ENCODE data around the gene VSNL1. TPM values are rescaled to one million over a fixed set of nuclear protein-coding genes. Genes with fewer than 3 reads are reported as not detected.
A peak's percentile ranks its signal among the peaks of the same experiment; 100 is the strongest.
"Not testable (repeated sequence)": the region's sequence is repeated elsewhere in the genome, so short reads cannot be mapped to it uniquely, and the experiment has no call there.

The VSNL1 gene
- total RNA-seq, 1 experiment from 2014 or later, result not detected

GRCh38 chr2:17555150-17555549 lies 14.7 kb downstream of the VSNL1 start:
- Histone ChIP-seq H3K36me3 (no peaks in the 10 kb centered on the region), H3K4me3 (no peak overlapping the region), H3K9me3 (replicated peaks) (no peaks in the 10 kb centered on the region), H3K27ac (no peak overlapping the region), H3K4me1 (no peaks in the 10 kb centered on the region), H3K27me3 (no peaks in the 10 kb centered on the region)
- no peak for DNase-seq

DNA sequence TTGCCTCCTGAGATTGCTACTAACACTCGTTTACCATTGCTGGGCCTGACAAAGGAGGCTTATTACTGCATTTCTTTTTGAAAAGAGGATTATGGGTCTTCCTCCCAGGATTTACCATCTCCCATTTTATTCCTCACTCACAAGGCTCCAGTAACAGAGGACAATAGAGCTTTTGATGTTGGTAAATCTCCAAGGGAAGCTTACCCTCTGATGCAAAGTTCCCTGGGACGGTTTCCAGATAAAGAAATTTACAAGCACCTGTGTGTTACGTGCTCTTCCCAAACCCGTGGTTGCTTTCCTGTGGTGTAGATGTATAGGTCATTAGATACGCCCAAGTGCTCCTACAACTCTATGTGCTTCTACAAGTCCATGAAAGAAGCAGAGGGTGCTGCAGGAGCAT lies 17.1 kb downstream of the VSNL1 start:
- H3K27me3 ChIP-seq, result no peaks in the 10 kb centered on the region
- DNase-seq, result peak in 1 of 2 experiments; percentile 22
- no peaks in the 10 kb centered on the region for H3K9me3 ChIP-seq (replicated peaks)
- H3K4me1 ChIP-seq, result no peaks in the 10 kb centered on the region
- H3K36me3 ChIP-seq, result no peaks in the 10 kb centered on the region
- no peak overlapping the region for H3K27ac ChIP-seq
- no peak overlapping the region for H3K4me3 ChIP-seq

GRCh38 chr2:17558053-17558452 lies 17.6 kb downstream of the VSNL1 start:
- Histone ChIP-seq H3K4me1 (no peaks in the 10 kb centered on the region), H3K9me3 (replicated peaks) (no peaks in the 10 kb centered on the region), H3K36me3 (no peaks in the 10 kb centered on the region), H3K27ac (no peak overlapping the region), H3K4me3 (no peak overlapping the region), H3K27me3 (peaks cover 3% of the 10 kb centered on the region; the same call in 1 of the 2 replicates)
- no peak for DNase-seq

DNA sequence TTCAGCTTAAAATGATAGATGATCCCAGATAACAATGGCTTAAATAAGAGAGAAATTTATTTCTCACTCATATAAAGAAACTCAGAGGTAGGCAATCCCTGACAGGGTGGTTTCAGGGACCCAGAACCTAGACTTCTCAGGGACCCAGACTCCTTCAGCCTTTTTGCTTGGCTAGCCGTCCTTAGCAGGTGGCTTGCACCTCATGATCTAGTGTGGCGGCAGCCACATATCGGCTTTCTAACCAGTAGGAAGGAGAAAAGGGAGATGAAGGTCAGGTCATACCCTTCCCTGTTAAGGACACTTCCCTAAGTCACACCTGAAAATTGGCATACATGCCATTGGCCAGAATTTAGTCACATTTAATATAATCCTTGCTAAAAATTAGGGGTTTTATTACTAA lies 18.4 kb downstream of the VSNL1 start:
- no peak for DNase-seq
- H3K27me3 ChIP-seq, result peaks cover 5% of the 10 kb centered on the region; the same call in 1 of the 2 replicates

DNA sequence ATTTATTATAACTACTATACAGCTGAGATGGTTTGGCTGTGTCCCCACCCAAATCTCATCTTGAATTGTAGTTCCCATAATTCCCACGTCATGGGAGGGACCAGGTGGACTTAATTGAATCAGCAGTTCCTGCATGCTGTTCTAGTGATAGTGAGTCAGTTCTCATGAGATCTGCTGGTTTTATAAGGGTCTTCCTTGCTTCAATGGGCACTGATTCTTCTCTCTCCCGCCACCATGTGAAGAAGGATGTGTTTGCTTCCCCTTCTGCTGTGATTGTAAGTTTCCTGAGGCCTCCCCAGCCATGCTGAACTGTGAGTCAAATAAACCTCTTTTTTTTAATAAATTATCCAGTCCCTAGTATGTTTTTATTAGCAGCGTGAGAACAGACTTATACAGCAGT lies 25.2 kb downstream of the VSNL1 start:
- H3K27ac ChIP-seq; H3K27me3 ChIP-seq; H3K4me1 ChIP-seq; H3K36me3 ChIP-seq; H3K4me3 ChIP-seq; DNase-seq; H3K9me3 ChIP-seq (replicated peaks): not testable (repeated sequence)

More for the DNA sequence above, 18.4 kb downstream of the VSNL1 start:
- H3K4me1 ChIP-seq, result no peaks in the 10 kb centered on the region
- H3K9me3 ChIP-seq (replicated peaks), result no peaks in the 10 kb centered on the region
- H3K27ac ChIP-seq, result no peak overlapping the region
- H3K4me3 ChIP-seq, result no peak overlapping the region
- no peaks in the 10 kb centered on the region for H3K36me3 ChIP-seq

- no peak overlapping the region for H3K4me3 ChIP-seq
- H3K27ac ChIP-seq, result no peak overlapping the region
- peak in 1 of 2 experiments; percentile 14 for DNase-seq
- no peaks in the 10 kb centered on the region for H3K9me3 ChIP-seq (replicated peaks)
- no peaks in the 10 kb centered on the region for H3K4me1 ChIP-seq
- H3K27me3 ChIP-seq, result no peaks in the 10 kb centered on the region
- H3K36me3 ChIP-seq, result no peaks in the 10 kb centered on the region
These were observed 31.2 kb downstream of the VSNL1 start for GRCh38 chr2:17571681-17572080.

- no peak overlapping the region for H3K4me3 ChIP-seq
- H3K36me3 ChIP-seq, result no peaks in the 10 kb centered on the region
- no peaks in the 10 kb centered on the region for H3K4me1 ChIP-seq
- no peak overlapping the region for H3K27ac ChIP-seq
- DNase-seq, result no peak
- no peaks in the 10 kb centered on the region for H3K9me3 ChIP-seq (replicated peaks)
- H3K27me3 ChIP-seq, result no peaks in the 10 kb centered on the region
These were observed 32.7 kb downstream of the VSNL1 start for GRCh38 chr2:17573085-17573803.

- no peak overlapping the region for H3K27ac ChIP-seq
- DNase-seq, result no peak
- no peaks in the 10 kb centered on the region for H3K36me3 ChIP-seq
- no peaks in the 10 kb centered on the region for H3K4me1 ChIP-seq
- no peaks in the 10 kb centered on the region for H3K27me3 ChIP-seq
- H3K9me3 ChIP-seq (replicated peaks), result no peaks in the 10 kb centered on the region
- no peak overlapping the region for H3K4me3 ChIP-seq
These were observed 33.3 kb downstream of the VSNL1 start for GRCh38 chr2:17573804-17574175.

DNA sequence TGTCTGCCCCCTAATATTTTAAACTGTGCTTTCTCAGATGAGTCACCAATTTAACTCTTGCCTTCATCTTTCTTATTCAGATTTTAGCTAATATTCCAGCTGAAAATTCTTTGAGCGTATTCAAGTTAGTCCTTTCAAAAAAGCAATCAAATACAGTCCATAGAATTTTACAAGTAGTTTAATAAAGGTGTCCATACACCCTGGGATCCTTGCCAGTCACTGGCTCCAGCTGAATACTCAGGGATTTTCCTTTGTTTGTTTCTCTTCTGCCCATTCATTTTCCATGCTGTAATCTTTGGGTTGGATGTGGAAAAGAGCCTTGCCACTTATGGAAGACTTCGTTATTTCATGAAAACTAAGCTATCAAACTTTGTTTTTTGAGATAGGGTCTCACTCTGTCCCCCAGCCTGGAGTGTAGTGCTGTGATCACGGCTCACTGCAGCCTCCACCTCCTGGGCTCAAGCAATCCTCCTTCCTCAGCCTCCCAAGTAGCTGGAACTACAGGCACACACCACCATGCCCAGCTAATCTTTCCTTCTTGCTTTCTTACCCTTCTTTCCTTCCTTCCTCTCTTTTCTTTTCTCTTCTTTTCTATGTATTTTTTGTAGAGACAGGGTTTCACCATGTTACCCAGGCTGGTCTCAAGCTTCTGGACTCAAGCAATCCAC lies 34.0 kb downstream of the VSNL1 start:
- Histone ChIP-seq H3K27ac (no peak overlapping the region), H3K36me3 (no peaks in the 10 kb centered on the region), H3K4me3 (no peak overlapping the region), H3K27me3 (no peaks in the 10 kb centered on the region), H3K9me3 (replicated peaks) (no peaks in the 10 kb centered on the region), H3K4me1 (no peaks in the 10 kb centered on the region)
- DNase-seq, result no peak

DNA sequence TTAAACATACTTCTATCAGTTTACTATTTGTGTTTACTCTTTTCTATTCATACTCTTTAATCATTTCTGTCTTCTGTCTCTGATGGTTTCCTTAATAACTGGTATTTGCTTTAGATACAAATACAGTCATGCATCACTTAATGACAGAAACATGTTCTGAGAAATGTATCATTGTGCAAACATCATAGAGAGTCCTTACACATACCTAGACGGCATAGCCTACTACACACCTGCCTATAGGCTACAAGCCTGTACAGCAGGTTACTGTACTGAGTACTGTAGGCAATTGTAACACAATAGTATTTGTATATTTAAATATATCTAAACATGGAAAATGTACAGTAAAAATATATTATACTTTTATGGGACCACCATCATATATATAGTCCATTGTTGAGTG lies 36.3 kb downstream of the VSNL1 start:
- Histone ChIP-seq H3K27me3 (peaks cover 5% of the 10 kb centered on the region; the same call in 1 of the 2 replicates), H3K4me3 (no peak overlapping the region), H3K27ac (no peak overlapping the region), H3K36me3 (no peaks in the 10 kb centered on the region), H3K9me3 (replicated peaks) (no peaks in the 10 kb centered on the region), H3K4me1 (no peaks in the 10 kb centered on the region)
- no peak for DNase-seq

DNA sequence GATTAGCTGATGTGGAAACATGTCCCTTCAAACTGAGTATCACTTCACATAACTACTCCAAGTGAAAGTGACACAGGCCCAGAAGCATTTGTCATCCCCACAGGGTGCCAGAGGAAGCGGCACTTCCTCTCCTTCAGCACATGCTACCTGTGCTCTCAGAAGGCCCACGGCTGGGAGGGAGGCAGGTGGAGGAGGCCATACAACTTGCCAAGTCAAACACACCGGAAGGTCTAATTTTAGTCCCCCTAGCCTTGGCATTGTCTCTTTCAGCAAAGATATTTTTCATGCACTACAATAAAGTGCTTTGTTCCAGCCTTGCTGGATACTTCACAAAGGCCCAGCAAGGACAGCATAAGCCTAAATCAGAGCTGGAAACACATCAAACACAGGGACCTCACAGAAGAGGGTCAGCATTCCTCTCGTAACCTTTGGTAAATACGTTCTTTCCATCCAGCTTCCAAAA lies 38.0 kb downstream of the VSNL1 start:
- no peak overlapping the region for H3K4me3 ChIP-seq
- no peak for DNase-seq
- no peaks in the 10 kb centered on the region for H3K36me3 ChIP-seq
- no peaks in the 10 kb centered on the region for H3K9me3 ChIP-seq (replicated peaks)
- no peak overlapping the region for H3K27ac ChIP-seq
- H3K27me3 ChIP-seq, result peaks cover 5% of the 10 kb centered on the region; the same call in 1 of the 2 replicates
- H3K4me1 ChIP-seq, result no peaks in the 10 kb centered on the region

DNA sequence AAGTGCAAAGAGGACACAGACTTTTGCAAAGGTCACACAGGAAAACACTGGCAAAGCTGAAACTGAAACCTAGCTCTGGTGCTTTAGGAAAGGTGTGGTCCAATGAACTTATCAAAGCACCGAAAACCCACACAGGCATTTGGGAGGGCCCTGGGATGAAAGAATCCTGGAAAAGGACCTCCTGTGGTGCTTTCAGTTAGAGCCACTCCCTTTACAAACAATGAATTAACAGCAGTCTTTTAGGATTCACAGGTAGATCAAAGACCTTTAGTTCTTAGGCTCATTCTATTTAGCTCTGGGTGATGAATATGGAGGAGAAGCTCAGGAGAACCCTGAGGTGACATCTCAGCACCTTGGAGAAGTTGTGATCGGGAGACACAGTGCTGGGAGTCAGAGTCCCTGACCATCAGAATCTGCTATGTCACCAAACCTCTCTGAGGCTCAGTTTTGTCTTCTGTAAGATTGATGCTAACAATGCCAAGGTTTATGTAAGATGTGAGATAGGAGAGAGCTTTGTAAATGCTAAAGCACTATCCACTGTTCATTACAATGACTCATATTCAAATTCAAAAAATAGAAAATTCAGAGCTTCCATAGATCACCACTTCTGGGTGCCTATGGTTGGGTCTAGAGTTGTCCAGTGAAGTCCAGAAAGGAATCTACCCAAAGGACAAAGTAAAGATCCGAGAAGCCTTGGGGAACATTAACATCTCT lies 39.3 kb downstream of the VSNL1 start:
- H3K27me3 ChIP-seq, result peaks cover 5% of the 10 kb centered on the region; the same call in 1 of the 2 replicates
- H3K4me1 ChIP-seq, result no peaks in the 10 kb centered on the region
- H3K36me3 ChIP-seq, result no peaks in the 10 kb centered on the region
- no peaks in the 10 kb centered on the region for H3K9me3 ChIP-seq (replicated peaks)
- H3K27ac ChIP-seq, result no peak overlapping the region
- DNase-seq, result no peak
- no peak overlapping the region for H3K4me3 ChIP-seq

GRCh38 chr2:17580319-17580715 lies 39.8 kb downstream of the VSNL1 start:
- Histone ChIP-seq H3K9me3 (replicated peaks) (no peaks in the 10 kb centered on the region), H3K4me3 (no peak overlapping the region), H3K27ac (no peak overlapping the region), H3K4me1 (no peaks in the 10 kb centered on the region), H3K27me3 (peaks cover 5% of the 10 kb centered on the region; the same call in 1 of the 2 replicates), H3K36me3 (no peaks in the 10 kb centered on the region)
- DNase-seq, result no peak

DNA sequence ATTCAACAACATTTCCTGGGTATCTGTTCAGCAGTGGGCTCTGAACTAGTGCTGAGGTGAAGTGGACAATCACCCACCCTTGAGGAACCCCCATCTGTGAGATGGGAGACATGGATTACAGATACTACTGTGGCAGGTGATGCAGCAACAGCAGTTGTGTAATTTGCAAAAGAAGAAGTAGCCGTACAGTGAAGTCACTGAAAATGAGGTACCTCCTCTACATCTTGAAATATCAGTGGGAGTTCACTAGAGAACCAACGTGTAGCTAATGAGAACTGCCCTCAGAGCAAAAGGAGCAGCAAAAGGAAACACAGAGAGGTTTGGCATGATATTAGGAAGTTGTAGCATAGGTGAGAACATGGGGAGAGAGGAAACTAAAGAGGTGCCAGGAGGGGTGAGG lies 41.3 kb downstream of the VSNL1 start:
- no peak for DNase-seq
- Histone ChIP-seq H3K4me3 (no peak overlapping the region), H3K9me3 (replicated peaks) (no peaks in the 10 kb centered on the region), H3K4me1 (no peaks in the 10 kb centered on the region), H3K36me3 (no peaks in the 10 kb centered on the region), H3K27me3 (peaks cover 5% of the 10 kb centered on the region; the same call in 1 of the 2 replicates), H3K27ac (no peak overlapping the region)

- H3K27me3 ChIP-seq, result peaks cover 5% of the 10 kb centered on the region; the same call in 1 of the 2 replicates
- no peak overlapping the region for H3K4me3 ChIP-seq
These were observed 42.7 kb downstream of the VSNL1 start for GRCh38 chr2:17583166-17583565.

More at GRCh38 chr2:17583166-17583565, 42.7 kb downstream of the VSNL1 start:
- Histone ChIP-seq H3K36me3 (no peaks in the 10 kb centered on the region), H3K9me3 (replicated peaks) (no peaks in the 10 kb centered on the region), H3K4me1 (no peaks in the 10 kb centered on the region), H3K27ac (no peak overlapping the region)
- DNase-seq, result no peak
